Endothelial cell of umbilical vein (primary cell): ENCODE measurements around the gene RAD50. TPM values are rescaled to one million over a fixed set of nuclear protein-coding genes. Genes with fewer than 3 reads are reported as not detected.

Experiments used
- BruUV-seq: library from RNA; stranded (reverse); fragments of 400-500 nt; replicated peaks from 2 replicates; lab custom pipeline; 2021; lab: Mats Ljungman, UMichigan
- CTCF ChIA-PET: fragments of 300-600, 350-600 bp; sonication (Branson Sonifier 250); formaldehyde crosslinking; loops from one replicate; lab custom pipeline; 2021; ENCODE audit warnings: antibody characterized with exemption, inconsistent platforms; lab: Charles Lee
- POLR2A ChIA-PET: fragments of 300-600, 350-600 bp; sonication (Branson Sonifier 250); formaldehyde crosslinking; loops from one replicate; lab custom pipeline; 2021; ENCODE audit warnings: antibody characterized with exemption, inconsistent platforms; lab: Charles Lee
- DNase-seq: peaks from one replicate; pipeline ENCODE4 v3.0.0-alpha.2; 2011; ENCODE audit warnings: low read depth, low spot score
- FAIRE-seq: peaks from 2 replicates; lab custom pipeline; 2011; peaks lifted over from hg19 to GRCh38; lab: Jason Lieb, UNC
- H2AFZ ChIP-seq: 2 replicates; pipeline ENCODE4 v1.6.0; 2012; ENCODE audit warnings: low read depth, low read length, control low read depth, inconsistent platforms
- H3K27ac ChIP-seq: 2 replicates; pipeline ENCODE4 v1.5.1; 2011; ENCODE audit warnings: low read depth, mild to moderate bottlenecking, control low read depth, low read length, moderate library complexity; ENCODE audit not compliant: insufficient read depth
- H3K27me3 ChIP-seq, 2 experiments: 2 replicates each; pipeline versions ENCODE4 v1.6.0 to v1.6.1; 2011; ENCODE audit warnings: low read length in 2 of 2, mixed read lengths in 1 of 2; ENCODE audit not compliant: control insufficient read depth in 2 of 2, insufficient read depth in 2 of 2
- H3K36me3 ChIP-seq, 2 experiments: 2 replicates in 1 of 2; 3 replicates in 1 of 2; pipeline ENCODE4 v1.5.1; 2011; ENCODE audit warnings: low read length in 2 of 2, mild to moderate bottlenecking in 1 of 2, moderate library complexity in 1 of 2; ENCODE audit not compliant: control insufficient read depth in 2 of 2, insufficient read depth in 2 of 2; ENCODE audit errors: extremely low read depth in 1 of 2
- H3K4me1 ChIP-seq: 3 replicates; pipeline ENCODE4 v1.5.1; 2011; ENCODE audit warnings: mild to moderate bottlenecking, low read length; ENCODE audit not compliant: control insufficient read depth, insufficient read depth; ENCODE audit errors: extremely low read depth
- H3K4me2 ChIP-seq: 2 replicates; pipeline ENCODE4 v1.6.1; 2011; ENCODE audit warnings: low read length, control low read depth, mixed read lengths; ENCODE audit not compliant: insufficient read depth
- H3K4me3 ChIP-seq, 3 experiments: fragments of 200-600 bp in 1 of 3; sonication (generic), shearing (Covaris generic) in 1 of 3; replicated peaks in 1 of 3; 2 replicates each; pipeline ENCODE4 v1.5.1; 2011 to 2016; ENCODE audit warnings: control low read depth in 3 of 3, low read length in 3 of 3, mild to moderate bottlenecking in 2 of 3, inconsistent platforms in 1 of 3, low read depth in 1 of 3, moderate library complexity in 1 of 3; ENCODE audit not compliant: insufficient read depth in 1 of 3
- H3K79me2 ChIP-seq: 2 replicates; pipeline ENCODE4 v1.6.0; 2012; ENCODE audit warnings: low read length, inconsistent platforms; ENCODE audit not compliant: control insufficient read depth, insufficient read depth
- H3K9ac ChIP-seq: replicated peaks from 2 replicates; pipeline ENCODE3; 2011; ENCODE audit warnings: low read length, control low read depth; ENCODE audit not compliant: insufficient read depth; ENCODE audit errors: extremely low read depth
- H3K9me1 ChIP-seq: replicated peaks from 3 replicates; pipeline ENCODE4 v1.6.0; 2011; ENCODE audit warnings: mild to moderate bottlenecking, low read length; ENCODE audit not compliant: control insufficient read depth, insufficient read depth; ENCODE audit errors: extremely low read depth
- H3K9me3 ChIP-seq: replicated peaks from 2 replicates; pipeline ENCODE4 v1.5.1; 2012; ENCODE audit warnings: low read length, inconsistent platforms; ENCODE audit not compliant: control insufficient read depth, insufficient read depth
- H4K20me1 ChIP-seq: replicated peaks from 2 replicates; pipeline ENCODE3; 2011; ENCODE audit warnings: mild to moderate bottlenecking, low read length; ENCODE audit not compliant: control insufficient read depth, insufficient read depth; ENCODE audit errors: extremely low read depth
- CTCF ChIP-seq, 2 donors: IDR thresholded peaks; 1 replicate in 1 of 2; 2 replicates in 1 of 2; pipeline ENCODE4 v1.5.1; 2011; ENCODE audit warnings: low read length in 2 of 2, mild to moderate bottlenecking in 2 of 2, moderate library complexity in 2 of 2, control low read depth in 1 of 2, inconsistent platforms in 1 of 2, low read depth in 1 of 2; ENCODE audit not compliant: insufficient read depth in 1 of 2; ENCODE audit errors: extremely low read depth in 1 of 2
- EZH2 ChIP-seq: IDR thresholded peaks from 2 replicates; pipeline ENCODE4 v1.6.1; 2012; ENCODE audit warnings: borderline replicate concordance, low read depth, mild to moderate bottlenecking, moderate library complexity, low read length, inconsistent platforms; ENCODE audit not compliant: severe bottlenecking
- FOS ChIP-seq: IDR thresholded peaks from 2 replicates; pipeline ENCODE4 v1.6.1; 2011; ENCODE audit warnings: mild to moderate bottlenecking, low read length, moderate library complexity, borderline replicate concordance; ENCODE audit not compliant: insufficient read depth
- GATA2 ChIP-seq: IDR thresholded peaks from 2 replicates; pipeline ENCODE4 v1.7.0; 2011; ENCODE audit warnings: low read depth, mild to moderate bottlenecking, moderate library complexity, mixed read lengths, low read length; ENCODE audit not compliant: insufficient read length, insufficient read depth
- JUN ChIP-seq: IDR thresholded peaks from 2 replicates; pipeline ENCODE4 v1.6.1; 2011; ENCODE audit warnings: borderline replicate concordance, low read depth; ENCODE audit not compliant: insufficient read length, insufficient read depth
- MAX ChIP-seq: IDR thresholded peaks from 2 replicates; pipeline ENCODE4 v1.6.1; 2011; ENCODE audit not compliant: insufficient read depth, insufficient read length
- MYC ChIP-seq: IDR thresholded peaks from one replicate; pipeline ENCODE4 v1.6.1; 2011; ENCODE audit warnings: mild to moderate bottlenecking, low read depth, low read length
- POLR2A ChIP-seq: IDR thresholded peaks from 2 replicates; pipeline ENCODE4 v1.6.1; 2012; ENCODE audit warnings: low read depth, mild to moderate bottlenecking, control low read depth, low read length
- POLR2AphosphoS5 ChIP-seq: IDR thresholded peaks from 2 replicates; pipeline ENCODE4 v1.6.1; 2012; ENCODE audit warnings: low read depth, mild to moderate bottlenecking, control low read depth, low read length, moderate library complexity; ENCODE audit not compliant: insufficient read depth
- dilution Hi-C: fragments of 300-500 bp; cut with MboI; formaldehyde crosslinking; loops from one replicate; pipeline ENCODE4 v1.15.0; 2019; ENCODE audit warnings: low sequenced_read_pairs; ENCODE audit not compliant: extremely low pct_ligation_motif_present
- intact Hi-C: fragments of 100-400 bp; cut with micrococcal nuclease; formaldehyde crosslinking; loops from one replicate; pipeline ENCODE4 v1.10.0; 2022
- polyA plus RNA-seq, 4 experiments: library from polyadenylated mRNA; depleted of rRNA in 3 of 4; stranded (reverse) in 3 of 4; unstranded in 1 of 4; fragments of >200 nt; gene quantifications; 2 replicates each; pipeline versions ENCODE4 v1.2.1 to v1.2.3, GENCODE V29; 2011 to 2012; ENCODE audit warnings: missing spikeins in 1 of 4
- total RNA-seq: library from RNA; stranded (reverse); gene quantifications from 2 replicates; pipeline ENCODE4 v1.2.3, GENCODE V29; 2021

The RAD50 gene
- total and polyA plus RNA-seq, 2 donors (not counting 3 experiments of a cell fraction or from before 2014, with no cell fraction given), result 6.1 to 20.4 TPM

GRCh38 chr5:132648355-132648754 lies 91.6 kb downstream of the RAD50 start:
- no TSS peak for BruUV-seq
- Histone ChIP-seq H3K36me3 (no peaks in the 10 kb centered on the region), H3K9me3 (no peaks in the 10 kb centered on the region), H3K4me2 (no peak overlapping the region), H3K27me3 (peaks cover 0 to 2% of the 10 kb centered on the region in 2 experiments), H4K20me1 (no peaks in the 10 kb centered on the region), H3K9me1 (no peaks in the 10 kb centered on the region), H2AFZ (no peak overlapping the region), H3K79me2 (no peaks in the 10 kb centered on the region), H3K9ac (no peak overlapping the region), H3K4me3 (no peak overlapping the region), H3K4me1 (no peaks in the 10 kb centered on the region), H3K27ac (no peak overlapping the region)
- dilution Hi-C loops (no loop called here), intact Hi-C loops (no loop called here)
- no peak for FAIRE-seq
- no peak for DNase-seq
- TF ChIP-seq JUN (no peak), POLR2A (no peak), MAX (no peak), CTCF (IDR thresholded peaks at IDR 0.05; ENCODE audit: extremely low read depth in 1 of 2, insufficient read depth in 1 of 2, low read depth in 1 of 2, low read length in 2 of 2) (no peak), EZH2 (no peak), GATA2 (no peak), POLR2AphosphoS5 (no peak), MYC (no peak), FOS (no peak)
- CTCF ChIA-PET, result interaction anchor here (1.6 kb wide), 1 partner anchor 172 kb away, joined by 4 read pairs; no protein-coding TSS in a partner anchor
- POLR2A ChIA-PET, result no interaction called here
